ENCODE data around the gene CFAP73.
A peak's percentile ranks its signal among the peaks of the same experiment; 100 is the strongest.
"Not testable (repeated sequence)": the region's sequence is repeated elsewhere in the genome, so short reads cannot be mapped to it uniquely, and the experiment has no call there.

CFAP73 gene

GRCh38 chr12:113149361-113150150 lies at the start of gene CFAP73:
Gene CFAP73, plus strand, starts transcription at chr12:113149724. Its CDS starts 134 bp downstream, at chr12:113149858.
- no peak for DNase-seq (ENCODE audit: low read depth)

- DNase-seq (ENCODE audit: low read depth) = no peak
Observed at GRCh38 chr12:113099764-113100163, 49.8 kb upstream of the CFAP73 start.

- DNase-seq (ENCODE audit: low read depth) = no peak
Observed at GRCh38 chr12:113101751-113102150, 47.8 kb upstream of the CFAP73 start.

DNA sequence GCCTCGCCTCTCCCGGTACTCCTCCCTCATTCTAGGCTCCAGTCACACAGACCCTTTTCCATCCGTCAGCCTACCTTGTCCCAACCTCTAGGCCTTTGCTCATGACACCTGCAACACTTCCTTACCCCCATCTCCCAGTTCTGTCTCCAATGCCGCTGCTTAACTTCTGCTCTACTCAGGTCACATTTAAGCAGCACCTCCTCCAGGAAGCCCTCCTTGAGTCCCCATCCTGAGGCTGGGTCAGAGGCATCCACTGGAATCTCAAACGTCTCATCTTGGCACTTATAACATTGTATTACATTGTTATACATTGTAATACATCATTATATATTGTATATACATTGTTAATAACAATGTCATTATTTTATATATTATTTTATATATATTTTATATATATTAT lies 46.7 kb upstream of the CFAP73 start:
- no peak for DNase-seq (ENCODE audit: low read depth)

DNA sequence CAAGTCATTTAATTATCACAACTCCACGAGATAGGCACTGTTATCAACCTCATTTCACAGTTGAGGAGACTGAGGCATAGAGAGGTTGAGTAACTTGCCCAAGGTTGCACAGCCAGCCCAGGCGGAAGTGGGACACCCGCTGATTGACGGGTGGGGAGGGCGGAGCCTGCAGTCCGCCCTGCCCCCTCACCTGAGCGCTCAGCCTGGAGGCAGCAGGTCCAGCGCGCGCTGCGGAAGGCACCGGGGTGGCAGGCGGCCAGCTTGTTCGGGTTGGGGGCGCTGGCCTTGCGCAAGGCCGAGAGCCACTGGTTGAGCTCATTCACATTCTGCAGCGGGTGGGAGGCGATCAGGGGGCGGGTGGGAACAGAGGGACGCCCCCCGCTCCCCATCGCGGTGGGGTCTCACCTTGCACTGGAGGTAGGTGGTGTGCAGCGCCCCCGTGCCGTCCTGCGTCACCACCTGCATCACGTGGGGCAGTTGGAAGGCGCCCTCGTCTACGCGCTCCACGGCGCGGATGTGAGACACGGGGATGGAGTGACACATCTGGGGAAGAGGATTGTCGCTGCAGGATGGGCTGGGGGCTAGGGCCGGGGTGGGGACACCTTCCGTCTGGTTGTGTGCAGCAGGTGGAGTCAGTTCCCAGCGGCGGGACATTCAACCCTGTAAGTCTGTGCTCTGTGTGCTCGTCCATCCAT lies 45.6 kb upstream of the CFAP73 start:
- peak; percentile 46 for DNase-seq (ENCODE audit: low read depth)

GRCh38 chr12:113104953-113105510 lies 44.5 kb upstream of the CFAP73 start:
- no peak for DNase-seq (ENCODE audit: low read depth)

GRCh38 chr12:113105606-113106271 lies 43.8 kb upstream of the CFAP73 start:
- no peak for DNase-seq (ENCODE audit: low read depth)

- no peak for DNase-seq (ENCODE audit: low read depth)
Observed at GRCh38 chr12:113106361-113106760, 43.2 kb upstream of the CFAP73 start.

- no peak for DNase-seq (ENCODE audit: low read depth)
Observed at GRCh38 chr12:113108308-113108707, 41.2 kb upstream of the CFAP73 start.

DNA sequence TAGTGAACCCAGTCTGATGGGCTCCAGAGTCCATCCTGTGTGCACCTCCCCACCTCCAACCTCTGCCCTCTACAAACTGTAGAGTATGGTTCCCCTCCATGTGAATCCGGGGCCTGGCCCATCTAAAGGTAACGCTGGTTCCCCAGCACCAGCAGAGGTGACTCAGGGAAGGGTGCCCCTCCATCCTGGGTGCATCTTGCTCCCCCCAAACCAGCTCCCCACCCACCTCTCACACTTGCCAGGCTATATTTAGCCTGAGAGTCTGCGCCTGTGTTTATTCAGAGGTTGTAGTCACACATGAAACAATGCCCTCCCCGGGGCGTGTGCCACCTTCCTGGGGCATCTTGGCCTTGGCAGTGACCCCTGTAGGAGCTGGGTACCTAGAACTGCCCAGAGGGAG lies 40.2 kb upstream of the CFAP73 start:
- no peak for DNase-seq (ENCODE audit: low read depth)

DNA sequence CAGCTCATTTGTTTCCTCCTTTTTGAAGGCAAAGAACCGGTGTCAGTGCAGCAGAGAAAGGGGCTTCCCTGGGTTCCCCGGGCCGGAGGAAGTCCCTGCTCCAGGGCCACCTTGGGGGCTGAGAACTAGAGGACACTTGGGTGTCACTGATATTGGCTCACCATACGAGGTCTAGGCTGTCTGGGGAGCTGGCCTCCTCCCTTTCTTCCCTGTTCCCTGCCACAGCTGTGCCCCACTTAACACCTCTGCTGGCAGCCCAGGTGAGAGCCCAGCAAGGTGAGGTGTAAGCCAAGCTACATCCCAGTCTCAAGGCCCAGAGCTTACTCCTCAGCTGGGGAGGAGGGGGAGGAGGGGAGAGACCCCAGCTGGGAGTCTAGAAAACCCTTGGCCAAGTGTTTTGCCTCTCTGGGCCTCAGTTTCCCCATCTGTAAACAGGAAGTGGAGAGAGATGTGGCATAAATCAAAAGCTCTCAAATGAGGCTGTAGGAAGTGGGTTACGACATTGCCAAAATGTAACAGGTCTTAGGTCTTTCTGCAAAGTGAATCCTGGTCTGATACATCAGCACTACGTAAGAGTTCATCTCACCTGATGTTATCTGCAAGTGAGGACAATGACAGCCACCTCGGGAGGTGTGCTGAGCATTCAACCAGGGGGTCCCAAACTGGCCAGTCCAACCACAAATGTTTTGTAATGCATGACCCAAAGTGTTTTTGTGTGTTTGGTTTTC lies 39.5 kb upstream of the CFAP73 start:
- DNase-seq (ENCODE audit: low read depth) = no peak

DNA sequence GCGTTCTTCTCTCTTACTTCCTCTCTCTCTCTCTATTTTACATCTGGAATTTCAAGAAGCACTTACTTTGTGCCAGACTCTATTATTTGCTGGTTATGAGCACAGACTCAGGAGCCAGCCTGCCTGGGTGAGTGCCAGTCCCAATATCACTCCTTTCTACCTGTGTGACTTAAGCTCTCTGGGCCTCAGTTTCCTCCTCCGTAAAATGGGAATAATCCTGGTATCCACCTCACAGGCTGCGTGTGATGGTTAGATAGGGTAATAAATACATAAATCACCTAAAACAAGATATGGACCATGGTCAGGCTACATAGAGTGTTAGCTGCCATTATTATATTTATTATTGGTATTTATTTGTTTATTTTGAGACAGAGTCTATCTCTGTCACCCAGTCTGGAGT lies 38.3 kb upstream of the CFAP73 start:
- DNase-seq (ENCODE audit: low read depth) = no peak

- no peak for DNase-seq (ENCODE audit: low read depth)
Observed at GRCh38 chr12:113112043-113112899, 37.3 kb upstream of the CFAP73 start.

GRCh38 chr12:113113397-113113796 lies 36.1 kb upstream of the CFAP73 start:
- no peak for DNase-seq (ENCODE audit: low read depth)

- no peak for DNase-seq (ENCODE audit: low read depth)
Observed at GRCh38 chr12:113114447-113115178, 34.9 kb upstream of the CFAP73 start.

- DNase-seq (ENCODE audit: low read depth) = no peak
Observed at GRCh38 chr12:113115455-113116126, 33.9 kb upstream of the CFAP73 start.

- no peak for DNase-seq (ENCODE audit: low read depth)
Observed at GRCh38 chr12:113116875-113117274, 32.6 kb upstream of the CFAP73 start.

- not testable (repeated sequence) for DNase-seq (ENCODE audit: low read depth)
Observed at GRCh38 chr12:113117684-113118083, 31.8 kb upstream of the CFAP73 start.

DNA sequence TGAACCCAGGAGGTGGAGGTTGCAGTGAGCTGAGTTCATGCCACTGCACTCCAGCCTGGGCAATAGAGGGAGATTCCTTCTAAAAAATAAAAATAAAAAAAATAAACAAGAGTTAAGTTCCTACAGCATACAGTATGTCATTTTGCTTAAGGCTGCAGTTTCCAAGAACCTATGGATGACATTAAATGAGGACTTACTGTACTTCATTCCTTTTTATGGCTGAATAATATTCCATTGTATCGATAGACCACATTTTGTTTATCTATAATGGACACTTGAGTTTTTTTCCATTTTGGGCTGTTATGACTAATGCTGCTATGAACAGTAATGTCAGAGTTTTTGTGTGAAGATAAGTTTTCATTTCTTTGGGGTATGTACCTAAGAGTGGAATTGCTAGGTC lies 31.4 kb upstream of the CFAP73 start:
- DNase-seq (ENCODE audit: low read depth) = no peak
